Femur (tissue), 1 donor: Measurements from ENCODE around the gene CLTCL1.
"Not testable (repeated sequence)": the region's sequence is repeated elsewhere in the genome, so short reads cannot be mapped to it uniquely, and the experiment has no call there.

ENCODE experiments used
- DNase-seq: peaks from one replicate; pipeline ENCODE4 v3.0.0-alpha.2; 2017

The CLTCL1 gene

DNA sequence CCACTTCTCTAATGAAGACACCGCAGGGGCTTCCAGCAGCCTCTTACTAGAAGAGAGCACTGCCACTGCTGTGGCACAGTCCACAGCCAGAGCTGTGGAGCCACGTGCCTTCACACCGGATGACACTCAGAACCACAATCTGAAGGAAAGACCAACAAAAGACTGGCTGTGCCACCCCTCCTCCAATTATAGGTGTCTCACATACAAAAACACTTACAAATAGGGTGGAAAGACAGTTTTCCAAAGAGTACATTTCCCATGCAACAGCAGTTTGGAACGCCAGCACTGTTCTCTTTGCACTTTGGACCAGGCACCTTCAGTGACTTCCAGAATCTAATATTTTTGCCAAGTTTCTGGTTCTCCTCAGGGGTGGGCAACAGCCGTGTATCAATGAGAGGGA, 74.9 kb downstream of the CLTCL1 start:
- DNase-seq: no peak

DNA sequence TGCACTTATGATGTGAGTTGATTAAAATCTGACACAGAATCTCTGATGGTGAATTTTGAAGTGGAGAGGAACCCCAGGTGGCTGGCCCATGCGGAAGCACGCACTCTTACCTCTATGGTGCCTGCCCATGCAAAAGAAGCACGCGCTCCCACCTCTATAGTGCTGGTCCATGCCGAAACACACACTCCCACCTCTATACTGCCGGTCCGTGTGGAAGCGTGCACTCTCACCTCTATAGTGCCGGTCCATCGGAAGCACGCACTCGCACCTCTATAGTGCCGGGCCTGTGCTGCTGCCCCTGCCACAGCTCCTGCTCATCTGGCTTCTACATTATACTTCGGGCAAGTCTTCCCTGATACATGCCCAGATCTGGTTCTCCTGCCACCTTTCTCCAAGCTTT, 76.2 kb downstream of the CLTCL1 start:
- no peak for DNase-seq

DNA sequence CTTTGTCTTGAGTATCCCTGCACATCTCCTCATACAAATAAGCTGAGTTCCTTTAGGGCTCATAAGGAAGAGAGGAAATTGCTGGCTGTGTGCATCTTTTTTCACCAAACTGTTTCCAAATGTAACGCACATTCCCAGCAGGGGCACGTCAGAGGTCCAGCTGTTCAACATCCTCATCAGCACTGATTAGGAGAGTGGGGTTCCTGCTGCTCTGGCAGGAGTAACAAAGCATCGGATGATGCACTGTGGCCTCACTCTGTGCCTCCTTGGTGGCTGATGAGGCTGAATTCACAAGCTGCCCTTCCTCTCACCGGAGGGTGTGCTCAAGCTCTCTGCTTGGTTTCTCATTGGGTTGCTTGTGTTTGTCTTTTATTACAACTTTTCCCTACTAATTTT, 77.4 kb downstream of the CLTCL1 start:
- no peak for DNase-seq

DNA sequence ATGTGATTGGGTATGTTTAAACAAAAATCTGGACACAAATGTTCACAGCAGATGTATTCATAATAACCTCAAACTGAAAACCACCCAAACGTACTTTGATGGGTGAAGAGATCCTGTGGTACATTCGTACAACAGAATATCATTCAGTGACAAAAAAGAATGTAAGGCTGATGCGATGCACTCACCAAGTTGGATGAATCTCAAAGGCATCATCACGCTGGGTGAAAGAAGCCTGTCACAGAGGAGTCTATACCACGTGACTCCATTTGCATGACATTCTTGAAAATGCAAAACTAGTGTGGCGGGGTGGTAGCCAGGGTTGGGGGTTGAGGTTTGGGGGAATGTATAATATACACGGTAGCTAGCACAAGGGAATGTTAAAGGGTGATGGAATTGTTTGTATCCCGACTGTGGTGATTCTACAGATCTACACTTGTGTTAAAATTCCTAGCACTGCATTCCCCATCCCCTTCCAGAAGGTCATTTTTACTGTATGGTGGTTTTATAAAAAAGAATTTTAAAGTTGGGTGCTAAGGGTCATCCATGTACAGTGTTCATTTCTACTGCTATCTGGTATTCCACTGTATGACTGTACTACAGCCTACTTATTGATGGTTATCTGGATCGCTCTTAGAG, 78.0 kb downstream of the CLTCL1 start:
- DNase-seq: no peak

DNA sequence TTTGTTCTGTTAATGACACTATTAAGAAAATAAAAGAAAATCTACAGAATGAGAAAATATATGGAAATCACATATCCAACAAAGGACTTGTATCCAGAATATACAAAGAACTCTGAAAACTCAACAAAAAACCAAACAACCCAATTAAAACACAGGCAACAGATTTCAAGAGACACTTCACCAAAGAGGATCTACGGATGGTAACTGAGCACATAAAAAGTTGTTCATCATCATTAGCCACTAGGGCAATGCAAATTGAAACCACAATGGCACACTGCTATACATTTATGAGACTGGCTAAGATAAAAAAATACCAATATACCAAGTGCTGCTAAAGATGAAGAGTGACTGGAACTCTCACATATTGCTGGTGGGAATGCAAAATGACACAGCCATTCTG, 78.5 kb downstream of the CLTCL1 start:
- no peak for DNase-seq

DNA sequence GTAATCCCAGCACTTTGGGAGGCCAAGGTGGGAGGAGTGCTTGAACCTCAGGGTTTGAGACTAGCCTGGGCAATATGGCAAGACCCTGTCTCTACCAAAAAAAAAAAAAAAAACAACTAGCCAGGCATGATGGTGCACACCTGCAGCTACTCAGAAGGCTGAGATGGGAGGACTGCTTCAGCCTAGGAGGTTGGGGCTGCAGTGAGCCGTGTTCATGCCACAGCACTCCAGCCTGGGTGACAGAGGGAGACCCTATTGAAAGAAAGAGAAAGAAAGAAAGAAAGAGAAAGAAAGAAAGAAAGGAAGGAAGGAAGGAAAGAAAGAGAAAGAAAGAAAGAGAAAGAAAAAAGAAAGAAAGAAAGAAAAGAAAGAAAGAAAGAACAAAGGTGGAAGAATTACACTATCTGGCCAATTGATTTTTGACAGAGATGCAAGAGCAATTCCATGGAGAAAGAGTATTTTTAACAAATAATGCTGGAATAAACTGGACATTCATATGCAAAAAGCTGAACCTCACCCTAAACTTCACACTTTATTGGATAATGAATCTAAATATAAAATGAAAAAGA, 79.1 kb downstream of the CLTCL1 start:
- no peak for DNase-seq

DNA sequence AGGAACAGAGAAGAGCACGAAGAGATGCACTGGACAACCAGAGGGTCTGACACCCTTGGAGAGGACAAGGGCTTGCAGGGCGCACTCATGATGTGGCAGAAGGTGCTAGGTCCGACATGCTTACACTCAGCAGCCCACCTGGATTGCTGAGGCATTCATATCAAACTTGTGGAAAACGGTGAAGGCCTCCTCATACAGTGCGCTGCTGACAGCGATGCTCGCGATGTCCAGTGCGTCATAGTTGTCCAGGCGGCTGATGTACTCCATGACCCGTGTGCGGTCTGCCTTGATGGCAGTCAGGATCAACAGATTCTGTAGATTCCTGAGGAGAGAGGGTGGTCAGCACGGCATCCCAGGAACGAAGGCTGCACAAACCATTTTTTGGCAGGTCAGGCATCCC, 81.3 kb downstream of the CLTCL1 start:
- no peak for DNase-seq

DNA sequence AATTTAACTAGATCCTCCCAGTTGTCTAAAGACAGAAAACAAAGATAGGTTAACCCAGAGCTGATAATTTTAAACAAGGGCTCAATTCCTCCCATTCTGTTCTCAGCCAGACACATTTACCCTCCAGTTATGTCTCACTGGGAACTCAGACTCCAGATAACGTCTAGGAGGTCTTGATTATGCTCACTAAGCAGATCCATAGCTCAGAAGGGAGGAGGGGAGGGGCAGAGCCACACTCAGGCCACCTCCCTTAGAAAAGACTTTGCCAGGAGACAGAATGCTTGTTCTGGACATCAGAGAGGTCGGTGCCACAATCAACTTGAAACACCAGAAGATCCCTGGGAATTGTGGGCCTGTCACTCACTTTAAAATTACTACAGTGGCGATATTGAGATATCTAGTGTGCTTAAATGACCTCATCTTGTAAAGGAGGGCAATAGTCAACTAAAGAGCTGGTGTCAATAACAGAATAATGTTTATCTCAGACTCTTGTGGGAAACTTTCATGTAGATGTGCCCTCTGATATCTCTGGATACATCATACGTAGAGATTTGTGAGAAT, 83.2 kb downstream of the CLTCL1 start:
- DNase-seq: no peak

DNA sequence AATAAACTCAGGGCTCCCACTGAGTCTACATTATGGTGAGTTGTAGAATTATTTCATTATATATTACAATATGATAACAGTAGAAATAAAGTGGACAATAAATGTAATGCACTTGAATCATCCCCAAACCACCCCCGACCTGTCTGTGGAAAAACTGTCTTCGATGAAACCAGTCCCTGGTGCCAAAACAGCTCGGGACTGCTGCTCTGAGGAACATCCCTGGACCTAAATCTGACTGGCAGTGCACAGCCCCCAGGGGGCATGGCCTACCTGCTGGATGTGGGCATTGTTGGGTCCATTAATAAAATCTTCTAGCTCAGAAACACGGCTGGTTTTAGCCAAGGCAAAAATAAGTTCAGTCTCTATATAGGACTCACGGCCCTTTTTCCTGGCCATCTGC, 83.6 kb downstream of the CLTCL1 start:
- no peak for DNase-seq

DNA sequence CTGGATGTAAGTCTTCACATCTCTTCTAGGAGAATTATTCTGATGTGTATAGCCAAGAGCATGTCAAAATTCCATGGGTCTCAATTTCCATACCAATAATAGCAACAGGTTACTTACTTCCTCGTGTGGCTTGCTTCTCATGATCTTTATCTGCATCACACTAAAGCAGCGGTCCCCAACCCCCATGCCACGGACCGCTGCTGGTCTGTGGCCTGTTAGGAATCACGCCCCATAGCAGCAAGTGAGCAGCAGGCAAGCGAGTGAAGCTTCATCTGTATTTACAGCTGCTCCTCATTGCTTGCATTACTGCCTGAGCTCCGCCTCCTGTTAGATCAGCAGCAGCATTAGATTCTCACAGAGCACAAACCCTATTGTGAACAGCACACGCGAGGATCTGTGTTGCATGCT, 84.1 kb downstream of the CLTCL1 start:
- no peak for DNase-seq

DNA sequence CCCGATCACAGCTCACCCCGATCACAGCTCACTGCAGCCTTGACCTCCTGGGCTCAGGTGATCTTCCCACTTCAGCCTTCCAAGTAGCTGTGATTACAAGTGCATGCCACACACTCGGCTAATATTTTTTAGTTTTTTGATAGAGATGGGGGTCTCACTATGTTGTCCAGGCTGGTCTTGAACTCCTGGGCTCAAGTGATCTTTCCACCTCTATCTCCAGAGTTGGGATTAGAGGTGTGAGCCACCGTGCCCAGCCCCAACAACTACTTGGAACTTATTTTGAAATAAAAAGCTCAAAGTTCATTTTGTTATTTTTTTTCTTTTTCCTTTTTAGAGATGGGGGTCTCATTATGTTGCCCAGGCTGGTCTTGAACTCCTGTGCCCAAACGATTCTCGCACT, 85.2 kb downstream of the CLTCL1 start:
- no peak for DNase-seq

DNA sequence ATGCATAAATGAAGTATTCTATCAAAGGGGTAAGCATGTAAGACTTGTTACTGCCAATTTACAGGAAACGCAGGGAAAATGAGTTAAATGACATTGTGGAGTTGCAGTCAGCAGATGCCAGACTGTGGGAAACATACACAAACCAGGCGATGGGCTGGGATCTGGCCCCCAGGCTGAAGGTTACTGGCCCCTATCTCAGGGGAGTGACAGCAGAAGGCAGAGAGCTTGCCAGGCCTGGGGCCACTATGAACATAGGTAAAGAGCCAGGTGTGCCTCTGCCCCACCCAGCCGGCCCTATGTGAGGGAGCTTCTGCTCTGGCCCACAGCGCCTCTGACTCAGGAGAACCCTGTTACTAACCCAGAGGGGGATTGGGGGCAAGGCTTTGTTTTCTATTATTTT, 86.9 kb downstream of the CLTCL1 start:
- DNase-seq: no peak

DNA sequence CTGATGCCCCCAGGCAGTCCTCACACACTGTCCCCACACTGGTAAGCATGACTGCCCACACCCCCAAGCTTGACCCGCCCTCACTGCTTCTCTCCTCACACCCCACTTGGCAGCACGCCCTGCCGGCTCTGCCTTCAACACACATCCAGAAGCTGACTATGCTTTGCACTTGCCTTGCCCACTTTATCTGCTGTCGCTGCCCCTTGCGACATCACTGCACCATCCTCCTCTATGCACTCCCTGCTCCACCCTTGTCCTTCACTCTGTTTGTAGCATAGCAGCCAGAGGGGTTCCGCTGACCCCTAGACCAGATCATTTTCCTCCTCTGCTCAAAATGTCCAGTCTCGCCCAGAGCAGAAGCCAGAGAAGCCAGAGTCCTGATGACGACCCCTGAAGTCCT, 87.7 kb downstream of the CLTCL1 start:
- DNase-seq: no peak

DNA sequence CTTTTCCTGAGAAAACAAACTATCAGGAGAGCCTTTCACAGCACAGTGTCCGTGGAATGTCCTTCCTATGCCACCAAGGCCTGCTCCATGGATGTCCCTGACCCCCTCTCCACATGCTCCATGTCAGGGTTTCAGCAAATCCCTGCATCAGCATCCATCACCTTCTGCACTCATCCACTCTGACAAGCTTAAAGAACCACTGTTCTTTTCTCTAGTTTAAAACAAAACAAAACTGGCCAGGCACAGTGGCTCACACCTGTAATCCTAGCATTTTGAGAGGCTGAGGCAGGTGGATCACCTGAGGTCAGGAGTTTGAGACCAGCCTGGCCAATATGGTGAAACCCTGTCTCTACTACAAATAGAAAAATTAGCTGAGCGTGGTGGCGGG, 88.7 kb downstream of the CLTCL1 start:
- not testable (repeated sequence) for DNase-seq

DNA sequence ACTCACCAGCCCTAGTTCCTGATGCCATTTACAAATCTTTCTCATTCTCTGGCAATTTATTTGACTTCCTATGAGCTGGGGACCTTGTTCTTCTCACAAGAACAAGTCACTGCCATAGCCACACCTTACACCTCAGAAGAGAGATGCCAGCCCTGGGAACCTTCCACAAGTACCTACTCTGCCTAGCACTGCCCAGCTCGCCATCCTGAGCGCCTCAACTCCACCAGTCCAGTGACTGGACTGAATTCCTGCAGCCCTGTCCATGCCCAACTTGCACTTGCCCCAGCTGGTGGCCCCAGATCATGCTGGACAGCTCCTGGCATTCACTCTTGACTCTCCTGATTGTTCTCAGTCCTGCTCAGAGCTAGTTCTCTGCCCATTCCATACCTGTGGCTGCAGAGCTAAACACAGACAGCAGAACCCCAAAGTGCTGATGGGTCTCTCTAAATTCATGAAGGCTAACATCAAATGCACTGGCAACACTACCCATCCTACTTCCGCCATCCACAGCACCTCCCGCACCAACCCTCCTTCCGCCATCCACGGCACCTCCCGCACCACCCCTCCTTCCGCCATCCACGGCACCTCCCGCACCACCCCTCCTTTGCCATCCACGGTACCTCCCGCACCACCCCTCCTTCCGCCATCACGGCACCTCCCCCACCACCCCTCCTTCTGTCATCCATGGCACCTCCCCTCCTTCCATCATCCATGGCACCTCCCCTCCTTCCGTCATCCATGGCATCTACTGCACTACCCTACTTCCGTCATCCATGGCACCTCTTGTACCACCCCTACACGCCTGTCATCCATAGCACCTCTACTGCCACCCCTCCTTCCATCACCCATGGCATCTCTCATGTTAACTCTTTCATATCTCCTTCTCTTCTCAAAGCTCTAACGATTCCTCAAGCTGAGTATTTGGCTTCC, 89.4 kb downstream of the CLTCL1 start:
- no peak for DNase-seq

DNA sequence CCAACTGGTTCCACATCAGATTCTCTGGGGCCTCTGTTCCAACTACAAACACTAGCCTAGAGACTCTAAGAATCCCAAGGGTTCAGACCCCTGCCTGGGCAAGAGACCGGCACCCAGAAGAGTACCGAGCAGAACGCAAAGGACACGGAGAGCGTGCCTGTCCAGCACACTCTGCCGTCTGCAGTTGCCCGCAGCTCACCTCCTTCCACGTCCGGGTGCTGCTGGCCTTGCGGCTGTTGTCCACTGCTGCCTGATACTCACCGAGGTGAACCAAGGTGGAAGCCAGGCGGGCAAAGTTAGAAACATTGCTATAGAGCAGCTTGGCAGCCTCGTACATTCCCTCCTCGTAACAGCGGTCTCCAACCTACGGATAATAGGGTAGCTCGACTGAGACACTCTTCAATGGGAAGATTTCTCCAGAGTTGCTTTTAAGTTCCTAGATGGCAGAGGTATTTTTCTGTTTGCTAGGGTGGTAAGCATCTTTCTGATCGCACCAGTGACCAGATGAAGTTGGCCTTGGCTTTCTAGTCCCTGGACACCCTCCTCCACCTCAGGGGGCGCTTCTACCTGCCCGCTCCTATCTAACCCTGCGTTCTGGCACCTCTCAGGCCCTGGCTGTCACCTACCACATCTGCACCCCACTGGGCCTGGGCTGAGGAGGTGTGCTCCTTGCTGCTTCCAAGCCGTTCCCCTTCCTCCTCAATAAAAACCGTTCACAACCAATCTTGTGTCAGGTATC, 90.2 kb downstream of the CLTCL1 start:
- DNase-seq: no peak

DNA sequence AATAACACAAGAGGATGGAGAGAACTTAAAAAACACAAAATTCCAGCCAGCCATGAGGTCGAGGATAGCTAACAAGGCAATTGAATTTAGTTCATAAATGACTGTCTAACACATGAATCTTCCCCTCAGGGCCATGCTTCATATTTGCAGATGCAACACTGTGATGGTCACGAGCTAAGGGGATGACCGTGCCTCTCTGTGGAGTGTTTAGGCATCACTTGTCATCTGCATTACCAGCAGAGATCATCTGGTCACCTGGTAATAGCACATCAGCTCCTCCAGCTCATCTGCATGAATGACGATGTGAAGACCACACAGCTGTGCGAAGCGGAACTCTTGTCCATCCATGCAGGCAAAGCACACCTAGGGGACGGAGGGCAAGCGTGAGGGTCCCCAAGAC, 92.0 kb downstream of the CLTCL1 start:
- DNase-seq: no peak

DNA sequence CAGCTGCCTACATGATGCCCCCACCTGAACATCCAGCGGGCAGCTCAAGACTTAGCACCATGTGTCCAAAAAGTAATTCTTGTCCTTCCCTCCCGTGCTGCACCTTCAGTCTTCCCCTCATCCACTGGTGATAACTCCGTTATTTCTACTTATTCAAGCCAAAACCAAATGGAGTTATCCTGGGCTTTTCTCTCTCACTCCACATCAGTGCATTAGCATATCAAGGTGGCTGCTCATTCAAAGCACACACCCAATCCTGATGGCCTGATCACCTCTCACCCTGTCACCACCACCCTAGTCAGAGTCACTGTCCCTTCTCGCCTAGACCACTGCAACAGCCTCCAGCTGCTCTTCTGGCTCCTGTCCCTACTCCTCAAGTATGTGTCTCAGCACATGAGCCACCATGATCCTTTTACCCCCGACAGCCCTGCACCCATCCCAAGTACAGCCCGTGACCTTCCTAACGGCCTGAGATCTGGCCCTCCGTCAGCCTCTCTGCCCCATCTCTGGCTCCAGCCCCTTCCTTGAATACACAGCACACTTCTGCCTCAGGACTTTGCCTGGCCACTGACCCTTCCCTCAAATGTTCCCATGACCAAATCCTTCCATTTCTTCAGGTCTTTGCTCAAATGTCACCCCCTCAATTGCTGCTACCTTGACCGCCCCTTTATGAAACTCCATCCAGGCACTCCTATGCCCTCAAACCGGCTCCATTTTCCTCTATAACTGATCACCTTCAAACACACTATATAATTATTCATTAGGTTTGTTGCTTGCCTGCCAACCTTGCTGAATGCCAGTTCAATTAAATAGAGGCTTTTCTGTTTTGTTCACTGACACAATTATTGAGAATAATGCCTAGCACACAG, 93.3 kb downstream of the CLTCL1 start:
- DNase-seq: no peak

DNA sequence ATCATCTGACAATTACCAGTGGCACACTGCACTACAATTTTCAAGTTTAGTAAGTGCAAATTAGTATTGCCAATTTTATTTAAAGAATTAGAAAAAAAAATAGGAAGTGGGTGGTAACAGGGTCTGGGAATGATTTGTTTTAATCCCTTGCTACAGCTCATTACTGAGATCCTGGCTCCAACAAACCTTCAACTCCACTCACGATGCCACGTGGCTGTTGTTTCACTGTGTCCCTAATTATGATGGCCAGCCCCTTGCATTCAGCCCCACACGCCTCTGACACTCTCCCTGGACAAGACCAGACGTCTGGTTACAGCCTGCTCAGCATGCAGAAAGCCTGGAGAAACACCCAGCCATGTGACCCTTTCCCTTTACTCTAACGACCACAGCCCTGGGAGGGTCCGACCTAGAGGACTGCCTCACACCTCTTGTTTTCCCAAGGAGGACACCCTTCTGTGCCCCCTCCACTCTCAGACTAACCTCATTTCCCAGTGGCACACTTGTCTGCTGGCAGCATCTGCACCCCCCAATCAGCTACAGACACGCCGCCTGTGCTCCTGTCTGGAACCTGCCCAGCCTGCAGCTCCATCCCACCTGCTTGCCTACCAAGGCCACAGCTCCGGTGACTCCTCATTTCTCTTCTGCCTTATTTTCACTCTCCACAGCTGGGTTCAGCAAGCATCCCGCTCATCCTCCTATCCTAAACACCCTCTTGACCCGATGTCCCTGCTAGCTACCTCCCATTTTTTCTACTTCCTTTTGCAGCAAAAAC, 94.5 kb downstream of the CLTCL1 start:
- no peak for DNase-seq

DNA sequence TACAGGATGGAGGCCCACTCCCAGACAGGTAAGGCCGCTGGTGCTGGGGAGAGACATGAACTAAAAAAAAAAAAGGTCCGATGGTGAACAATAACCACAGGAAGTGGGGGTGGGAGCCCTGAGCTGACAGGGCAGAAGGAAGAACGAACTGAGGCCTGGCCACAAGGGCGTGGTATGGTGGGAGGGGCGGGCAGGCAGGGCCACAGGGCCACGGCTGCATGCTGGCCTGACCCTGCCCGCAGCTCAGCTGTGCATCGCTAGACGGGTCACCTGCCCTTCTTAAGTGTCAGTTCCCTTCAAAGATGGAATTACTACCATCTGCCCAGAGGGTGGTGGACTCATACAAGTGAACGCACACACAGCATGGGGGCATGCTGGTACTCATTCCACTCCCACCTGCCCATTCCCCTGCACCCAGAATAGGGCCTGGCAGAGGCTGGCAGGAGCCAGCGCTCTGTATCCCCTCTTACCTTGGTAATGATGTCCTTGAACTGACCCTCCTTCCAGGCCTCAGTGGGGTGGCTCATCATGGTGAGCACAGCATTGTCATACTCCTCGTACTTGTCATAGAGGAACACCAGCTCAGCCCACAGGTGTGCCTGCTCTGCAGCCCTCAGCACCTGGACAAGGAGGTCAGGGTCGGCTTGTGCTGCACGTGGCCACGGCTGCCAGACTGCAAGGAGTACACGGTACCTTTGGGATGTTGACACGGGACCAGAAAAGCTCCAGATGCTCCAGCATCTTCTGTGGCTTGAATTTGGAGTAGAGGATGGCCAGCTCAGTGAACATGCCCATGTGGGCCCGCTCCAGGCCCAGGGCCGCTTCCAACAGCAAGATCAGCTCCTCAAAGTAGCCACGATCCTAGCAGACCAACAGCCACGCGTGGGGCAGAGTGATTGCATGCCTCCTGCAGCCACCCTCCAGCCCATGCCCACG, 95.5 kb downstream of the CLTCL1 start:
- DNase-seq: no peak
